ENCODE data around the gene LMNB1.
A peak's percentile ranks its signal among the peaks of the same experiment; 100 is the strongest.
"Not testable (repeated sequence)": the region's sequence is repeated elsewhere in the genome, so short reads cannot be mapped to it uniquely, and the experiment has no call there.

LMNB1 gene

GRCh38 chr5:126755593-126755992 lies 21.3 kb upstream of the LMNB1 start:
- in situ Hi-C loops (cut with HindIII; ENCODE audit: low pct_unique_long_range_greater_than_20kb, low sequenced_read_pairs) = no loop called here
- DNase-seq (ENCODE audit: low read depth in 1 of 2, low spot score in 1 of 2) = no peak
- no peak for TF ChIP-seq JUND (IDR thresholded peaks at IDR 0.05; ENCODE audit: low read depth)

GRCh38 chr5:126757713-126758357 lies 19.1 kb upstream of the LMNB1 start:
- in situ Hi-C loops (cut with HindIII; ENCODE audit: low pct_unique_long_range_greater_than_20kb, low sequenced_read_pairs) = no loop called here
- no peak for TF ChIP-seq JUND (IDR thresholded peaks at IDR 0.05; ENCODE audit: low read depth)
- DNase-seq (ENCODE audit: low read depth in 1 of 2, low spot score in 1 of 2) = no peak

GRCh38 chr5:126763371-126763770 lies 13.6 kb upstream of the LMNB1 start:
- no peak for TF ChIP-seq JUND (IDR thresholded peaks at IDR 0.05; ENCODE audit: low read depth)
- no peak for DNase-seq (ENCODE audit: low read depth in 1 of 2, low spot score in 1 of 2)
- in situ Hi-C loops (cut with HindIII; ENCODE audit: low pct_unique_long_range_greater_than_20kb, low sequenced_read_pairs) = no loop called here

GRCh38 chr5:126769703-126770102 lies 7.2 kb upstream of the LMNB1 start:
- no peak for TF ChIP-seq JUND (IDR thresholded peaks at IDR 0.05; ENCODE audit: low read depth)
- in situ Hi-C loops (cut with HindIII; ENCODE audit: low pct_unique_long_range_greater_than_20kb, low sequenced_read_pairs) = no loop called here
- no peak for DNase-seq (ENCODE audit: low read depth in 1 of 2, low spot score in 1 of 2)

GRCh38 chr5:126773536-126773935 lies 3.4 kb upstream of the LMNB1 start:
- in situ Hi-C loops (cut with HindIII; ENCODE audit: low pct_unique_long_range_greater_than_20kb, low sequenced_read_pairs); DNase-seq (ENCODE audit: low read depth in 1 of 2, low spot score in 1 of 2): not testable (repeated sequence)

GRCh38 chr5:126774595-126774994 lies 2.3 kb upstream of the LMNB1 start:
- in situ Hi-C loops (cut with HindIII; ENCODE audit: low pct_unique_long_range_greater_than_20kb, low sequenced_read_pairs); DNase-seq (ENCODE audit: low read depth in 1 of 2, low spot score in 1 of 2): not testable (repeated sequence)

GRCh38 chr5:126777257-126777974 lies 480 bp downstream of the LMNB1 start:
- in situ Hi-C loops (cut with HindIII; ENCODE audit: low pct_unique_long_range_greater_than_20kb, low sequenced_read_pairs) = no loop called here
- no peak for TF ChIP-seq JUND (IDR thresholded peaks at IDR 0.05; ENCODE audit: low read depth)
- DNase-seq (ENCODE audit: low read depth in 1 of 2, low spot score in 1 of 2) = peak in 1 of 2 experiments; percentile 84

- in situ Hi-C loops (cut with HindIII; ENCODE audit: low pct_unique_long_range_greater_than_20kb, low sequenced_read_pairs) = no loop called here
- peak; percentile 52 to 96 for DNase-seq (ENCODE audit: low read depth in 1 of 2, low spot score in 1 of 2)
- no peak for TF ChIP-seq JUND (IDR thresholded peaks at IDR 0.05; ENCODE audit: low read depth)
Observed at GRCh38 chr5:126777975-126778674, 1.2 kb downstream of the LMNB1 start.

- DNase-seq (ENCODE audit: low read depth in 1 of 2, low spot score in 1 of 2) = no peak
Observed at GRCh38 chr5:126778675-126779403, 1.9 kb downstream of the LMNB1 start.

GRCh38 chr5:126780165-126780827 lies 3.4 kb downstream of the LMNB1 start:
- no peak for TF ChIP-seq JUND (IDR thresholded peaks at IDR 0.05; ENCODE audit: low read depth)
- peak; percentile 38 to 77 for DNase-seq (ENCODE audit: low read depth in 1 of 2, low spot score in 1 of 2)
- in situ Hi-C loops (cut with HindIII; ENCODE audit: low pct_unique_long_range_greater_than_20kb, low sequenced_read_pairs) = no loop called here

More at GRCh38 chr5:126778675-126779403, 1.9 kb downstream of the LMNB1 start:
- in situ Hi-C loops (cut with HindIII; ENCODE audit: low pct_unique_long_range_greater_than_20kb, low sequenced_read_pairs) = no loop called here
- TF ChIP-seq JUND (IDR thresholded peaks at IDR 0.05; ENCODE audit: low read depth) = no peak

- in situ Hi-C loops (cut with HindIII; ENCODE audit: low pct_unique_long_range_greater_than_20kb, low sequenced_read_pairs); DNase-seq (ENCODE audit: low read depth in 1 of 2, low spot score in 1 of 2): not testable (repeated sequence)
Observed at GRCh38 chr5:126788409-126788808, 11.5 kb downstream of the LMNB1 start.

GRCh38 chr5:126793097-126793496 lies 16.2 kb downstream of the LMNB1 start:
- TF ChIP-seq JUND (IDR thresholded peaks at IDR 0.05; ENCODE audit: low read depth) = no peak
- DNase-seq (ENCODE audit: low read depth in 1 of 2, low spot score in 1 of 2) = no peak
- in situ Hi-C loops (cut with HindIII; ENCODE audit: low pct_unique_long_range_greater_than_20kb, low sequenced_read_pairs) = no loop called here

GRCh38 chr5:126793648-126794047 lies 16.7 kb downstream of the LMNB1 start:
- DNase-seq (ENCODE audit: low read depth in 1 of 2, low spot score in 1 of 2); in situ Hi-C loops (cut with HindIII; ENCODE audit: low pct_unique_long_range_greater_than_20kb, low sequenced_read_pairs): not testable (repeated sequence)
